IMR-90 (cell line): ENCODE measurements around the gene MYH6. TPM values are rescaled to one million over a fixed set of nuclear protein-coding genes. Genes with fewer than 3 reads are reported as not detected.

ENCODE experiments used
- ATAC-seq: fragments of 200-7000 bp; cut with Tn5 transposase; 2 replicates; pipeline ENCODE4 v1.9.1; 2020; ENCODE audit warnings: low read depth, mild to moderate bottlenecking, moderate library complexity
- BruUV-seq: library from RNA; stranded (reverse); fragments of 400-500 nt; replicated peaks from 2 replicates; lab custom pipeline; 2021; lab: Mats Ljungman, UMichigan
- CTCF ChIA-PET: fragments of 300-600 bp; formaldehyde crosslinking; extraction: SDS; loops from one replicate; lab custom pipeline; 2021; ENCODE audit warnings: antibody characterized with exemption; lab: Yijun Ruan, JAX
- POLR2A ChIA-PET: fragments of 300-600 bp; sonication (Branson Sonifier 250); formaldehyde crosslinking; loops from one replicate; lab custom pipeline; 2022; ENCODE audit warnings: antibody characterized with exemption; ENCODE audit not compliant: unreplicated experiment; lab: Charles Lee
- DNase-seq: peaks from one replicate; pipeline ENCODE4 v3.0.0; 2013
- H2AFZ ChIP-seq: replicated peaks from 2 replicates; pipeline ENCODE3; 2013; ENCODE audit warnings: low read length, mild to moderate bottlenecking; ENCODE audit not compliant: poor library complexity
- H2AK5ac ChIP-seq: 2 replicates; pipeline ENCODE4 v1.6.1; 2013; ENCODE audit warnings: low read depth, low read length, inconsistent platforms
- H2AK9ac ChIP-seq: replicated peaks from 2 replicates; pipeline ENCODE3; 2013; ENCODE audit warnings: mild to moderate bottlenecking, low read depth, low read length, moderate library complexity; ENCODE audit not compliant: poor library complexity
- H2BK120ac ChIP-seq: 2 replicates; pipeline ENCODE4 v1.6.1; 2013; ENCODE audit warnings: low read depth, low read length, inconsistent platforms
- H2BK15ac ChIP-seq: 3 replicates; pipeline ENCODE4 v1.6.1; 2013; ENCODE audit warnings: low read depth, low read length, inconsistent platforms
- H2BK20ac ChIP-seq: 2 replicates; pipeline ENCODE4 v1.6.1; 2013; ENCODE audit warnings: low read depth, mild to moderate bottlenecking, inconsistent platforms, low read length, moderate library complexity
- H2BK5ac ChIP-seq: 2 replicates; pipeline ENCODE4 v1.6.1; 2013; ENCODE audit warnings: mild to moderate bottlenecking, low read depth, low read length, inconsistent platforms; ENCODE audit not compliant: poor library complexity, severe bottlenecking
- H3K14ac ChIP-seq: replicated peaks from 2 replicates; pipeline ENCODE4 v1.6.1; 2013; ENCODE audit warnings: low read depth, low read length, inconsistent platforms
- H3K18ac ChIP-seq: 2 replicates; pipeline ENCODE4 v1.6.1; 2013; ENCODE audit warnings: low read depth, low read length, control low read depth
- H3K23ac ChIP-seq: 2 replicates; pipeline ENCODE4 v1.6.1; 2013; ENCODE audit warnings: low read depth, low read length, inconsistent platforms
- H3K27ac ChIP-seq: 2 replicates; pipeline ENCODE4 v1.5.1; 2013; ENCODE audit warnings: mild to moderate bottlenecking, control low read depth, low read length; ENCODE audit not compliant: insufficient read depth
- H3K27me3 ChIP-seq: 2 replicates; pipeline ENCODE4 v1.6.1; 2013; ENCODE audit warnings: low read length; ENCODE audit not compliant: control insufficient read depth, insufficient read depth
- H3K36me3 ChIP-seq: 2 replicates; pipeline ENCODE4 v1.6.1; 2013; ENCODE audit warnings: low read length, mixed read lengths; ENCODE audit not compliant: control insufficient read depth, insufficient read depth
- H3K4ac ChIP-seq: 2 replicates; pipeline ENCODE4 v1.6.1; 2013; ENCODE audit warnings: low read depth, low read length, inconsistent platforms
- H3K4me1 ChIP-seq: 2 replicates; pipeline ENCODE4 v1.6.1; 2013; ENCODE audit warnings: low read length, mixed read lengths; ENCODE audit not compliant: control insufficient read depth, insufficient read depth
- H3K4me2 ChIP-seq: 2 replicates; pipeline ENCODE4 v1.6.1; 2013; ENCODE audit warnings: low read depth, mild to moderate bottlenecking, control low read depth, low read length, moderate library complexity
- H3K4me3 ChIP-seq: 2 replicates; pipeline ENCODE4 v1.5.1; 2013; ENCODE audit warnings: low read depth, mild to moderate bottlenecking, control low read depth, low read length, moderate library complexity; ENCODE audit not compliant: insufficient read depth
- H3K56ac ChIP-seq: 2 replicates; pipeline ENCODE4 v1.6.1; 2013; ENCODE audit warnings: low read length, inconsistent platforms; ENCODE audit not compliant: insufficient read depth; ENCODE audit errors: extremely low read depth
- H3K79me1 ChIP-seq, 2 experiments: 2 replicates each; pipeline ENCODE4 v1.6.1; 2013; ENCODE audit warnings: low read length in 2 of 2, inconsistent platforms in 1 of 2, low read depth in 1 of 2
- H3K9ac ChIP-seq: 2 replicates; pipeline ENCODE4 v1.6.1; 2013; ENCODE audit warnings: low read depth, low read length, control low read depth
- H3K9me1 ChIP-seq: 2 replicates; pipeline ENCODE4 v1.6.1; 2013; ENCODE audit warnings: low read length, inconsistent platforms; ENCODE audit not compliant: insufficient read depth
- H3K9me3 ChIP-seq: 2 replicates; pipeline ENCODE4 v1.6.1; 2013; ENCODE audit warnings: low read length; ENCODE audit not compliant: control insufficient read depth, insufficient read depth
- H4K20me1 ChIP-seq: 2 replicates; pipeline ENCODE4 v1.6.1; 2013; ENCODE audit warnings: low read length, inconsistent platforms; ENCODE audit not compliant: insufficient read depth
- H4K5ac ChIP-seq: 2 replicates; pipeline ENCODE4 v1.6.1; 2013; ENCODE audit warnings: mild to moderate bottlenecking, low read depth, low read length, control low read depth
- H4K8ac ChIP-seq, 2 experiments: 2 replicates each; pipeline ENCODE4 v1.6.1; 2013; ENCODE audit warnings: low read depth in 2 of 2, low read length in 2 of 2, control low read depth in 1 of 2, inconsistent platforms in 1 of 2
- H4K91ac ChIP-seq: 2 replicates; pipeline ENCODE4 v1.6.1; 2013; ENCODE audit warnings: low read depth, low read length, inconsistent platforms; ENCODE audit not compliant: insufficient read depth
- FOS ChIP-seq: fragments of 150-350 bp; IDR thresholded peaks from 2 replicates; pipeline ENCODE4 v1.6.1; 2016; ENCODE audit warnings: low read depth, low read length
- MAFK ChIP-seq: IDR thresholded peaks from 2 replicates; pipeline ENCODE4 v1.6.1; 2012; ENCODE audit warnings: low read depth, low read length, improper control_type of control experiment
- NFE2L2 ChIP-seq: fragments of 150-350 bp; IDR thresholded peaks from 2 replicates; pipeline ENCODE4 v1.6.1; 2016; ENCODE audit warnings: low read depth, mild to moderate bottlenecking, low read length
- POLR2A ChIP-seq: IDR thresholded peaks from 2 replicates; pipeline ENCODE4 v1.6.1; 2012; ENCODE audit warnings: mild to moderate bottlenecking, low read depth, low read length
- WGBS, 2 experiments: methylation state at CpG; one replicate each; pipeline versions ENCODE4 v1.1.5 to v1.1.7; 2013; ENCODE audit warnings: missing lambda C conversion rate in 2 of 2; ENCODE audit not compliant: insufficient read length in 1 of 2; ENCODE audit errors: extremely low coverage in 2 of 2; 5-methylcytosine and 5-hydroxymethylcytosine counted together
- dilution Hi-C: fragments of 300-500 bp; cut with HindIII; formaldehyde crosslinking; loops from one replicate; pipeline ENCODE4 v1.14.3; 2018; ENCODE audit warnings: low sequenced_read_pairs; ENCODE audit not compliant: unreplicated experiment
- in situ Hi-C: fragments of 300-500 bp; cut with MboI; formaldehyde crosslinking; loops from 3 replicates; pipeline ENCODE4 v1.14.3; 2019; ENCODE audit warnings: low sequenced_read_pairs, inconsistent platforms, mixed read lengths
- intact Hi-C: fragments of 100-400 bp; cut with micrococcal nuclease; formaldehyde crosslinking; loops from 2 replicates; pipeline ENCODE4 v1.10.0; 2022
- polyA plus RNA-seq, 3 experiments: library from polyadenylated mRNA; depleted of rRNA; stranded (reverse); fragments of >200 nt; gene quantifications; 2 replicates each; pipeline ENCODE4 v1.2.3, GENCODE V29; 2012; ENCODE audit warnings: low replicate concordance in 1 of 3
- total RNA-seq: library from RNA; depleted of rRNA; stranded (reverse); fragments of >200 nt; gene quantifications from 2 replicates; pipeline ENCODE4 v1.2.3, GENCODE V29; 2012

MYH6 gene
- total and polyA plus RNA-seq, 2 of the 4 experiments (the other 2 are of a cell fraction): not detected

GRCh38 chr14:23436327-23437132 lies 28.5 kb upstream of the MYH6 start:
- in situ Hi-C loops (no loop called here), dilution Hi-C loops (no loop called here), intact Hi-C loops (no loop called here)
- H2AK5ac ChIP-seq: no peak overlapping the region
- no peak overlapping the region for H3K9ac ChIP-seq
- TF ChIP-seq FOS (no peak), POLR2A (no peak), NFE2L2 (no peak), MAFK (no peak)
- 100% methylated on average over 1 of the region's 15 CpGs; no CpG with 5 or more reads in 1 of the 2 experiments for WGBS, 2 experiments
- no TSS peak for BruUV-seq
- H3K18ac ChIP-seq: no peak overlapping the region
- no peak overlapping the region for H3K14ac ChIP-seq
- H3K36me3 ChIP-seq: no peaks in the 10 kb centered on the region
- no peak overlapping the region for H2AFZ ChIP-seq
- H3K23ac ChIP-seq: no peak overlapping the region
- no peak overlapping the region for H4K91ac ChIP-seq
- H4K8ac ChIP-seq: no peak overlapping the region
- DNase-seq (no peak), ATAC-seq (no peak)
- H2BK20ac ChIP-seq: no peak overlapping the region
- no peaks in the 10 kb centered on the region for H3K4me1 ChIP-seq
- H3K4me3 ChIP-seq: no peak overlapping the region
- H3K27me3 ChIP-seq: peaks cover 33% of the 10 kb centered on the region
- no peak overlapping the region for H2AK9ac ChIP-seq
- H3K4me2 ChIP-seq: no peak overlapping the region
- H3K79me1 ChIP-seq: no peaks in the 10 kb centered on the region
- ChIA-PET CTCF (no interaction called here), POLR2A (no interaction called here)
- no peaks in the 10 kb centered on the region for H3K9me3 ChIP-seq
- no peak overlapping the region for H2BK120ac ChIP-seq
- no peaks in the 10 kb centered on the region for H4K20me1 ChIP-seq
- no peak overlapping the region for H4K5ac ChIP-seq
- H3K4ac ChIP-seq: no peak overlapping the region
- H2BK5ac ChIP-seq: no peak overlapping the region
- H3K27ac ChIP-seq: no peak overlapping the region
- H3K9me1 ChIP-seq: no peaks in the 10 kb centered on the region; the same call in 1 of the 2 replicates
- H2BK15ac ChIP-seq: no peak overlapping the region
- H3K56ac ChIP-seq: no peak overlapping the region
